Loucy (cell line): ENCODE measurements around the gene TLE3.

Experiments
- H2AFZ ChIP-seq: fragments of 200-600 bp; sonication (generic); 2 replicates; pipeline ENCODE4 v1.6.0; 2016; ENCODE audit warnings: antibody characterized with exemption, mild to moderate bottlenecking, low read length, moderate library complexity
- H3F3A ChIP-seq: fragments of 200-600 bp; 2 replicates; pipeline ENCODE4 v1.6.0; 2016; ENCODE audit warnings: antibody characterized with exemption, low read depth, mild to moderate bottlenecking
- H3K27me3 ChIP-seq: fragments of 200-600 bp; sonication (generic); 2 replicates; pipeline ENCODE4 v1.6.1; 2014; ENCODE audit warnings: low read length, mild to moderate bottlenecking; ENCODE audit not compliant: insufficient read depth, poor library complexity, severe bottlenecking
- H3K36me3 ChIP-seq: fragments of 200-600 bp; sonication (generic); 2 replicates; pipeline ENCODE4 v1.6.1; 2016; ENCODE audit warnings: low read length; ENCODE audit not compliant: insufficient read depth
- H3K4me1 ChIP-seq: fragments of 200-600 bp; sonication (generic); 2 replicates; pipeline ENCODE4 v1.5.1; 2014; ENCODE audit warnings: low read length, mild to moderate bottlenecking; ENCODE audit not compliant: insufficient read depth, poor library complexity, severe bottlenecking
- H3K4me2 ChIP-seq: fragments of 200-600 bp; sonication (generic); 2 replicates; pipeline ENCODE4 v1.6.0; 2014; ENCODE audit warnings: antibody characterized with exemption, low read length, low read depth, mild to moderate bottlenecking; ENCODE audit not compliant: poor library complexity, severe bottlenecking
- H3K4me3 ChIP-seq: fragments of 200-600 bp; sonication (generic); 2 replicates; pipeline ENCODE4 v1.5.1; 2014; ENCODE audit warnings: low read length, mild to moderate bottlenecking, mixed read lengths; ENCODE audit not compliant: poor library complexity, severe bottlenecking
- H3K79me2 ChIP-seq: fragments of 200-600 bp; sonication (generic); 2 replicates; pipeline ENCODE4 v1.6.1; 2014; ENCODE audit warnings: low read length; ENCODE audit not compliant: insufficient read depth
- H3K9ac ChIP-seq: fragments of 200-600 bp; sonication (generic); 2 replicates; pipeline ENCODE4 v1.6.0; 2014; ENCODE audit warnings: mild to moderate bottlenecking, low read depth, low read length, moderate library complexity; ENCODE audit not compliant: poor library complexity, severe bottlenecking
- H3K9me2 ChIP-seq: fragments of 200-600 bp; sonication (generic); replicated peaks from 2 replicates; pipeline ENCODE4 v1.6.1; 2016; ENCODE audit warnings: low read depth, low read length, mixed read lengths
- H3K9me3 ChIP-seq: fragments of 200-600 bp; sonication (generic); 2 replicates; pipeline ENCODE4 v1.6.1; 2014; ENCODE audit warnings: mild to moderate bottlenecking, antibody characterized with exemption, low read length, low read depth; ENCODE audit not compliant: insufficient read depth
- H4K20me1 ChIP-seq: fragments of 200-600 bp; sonication (generic); 2 replicates; pipeline ENCODE4 v1.6.0; 2014; ENCODE audit warnings: antibody characterized with exemption, low read length, mild to moderate bottlenecking; ENCODE audit not compliant: insufficient read depth, poor library complexity, severe bottlenecking
- CTCF ChIP-seq: fragments of 200-600 bp; sonication (generic); conservative IDR thresholded peaks from 2 replicates; pipeline ENCODE4 v1.5.1; 2014; ENCODE audit warnings: mild to moderate bottlenecking, antibody characterized with exemption, low read length
- EZH2phosphoT487 ChIP-seq: fragments of 200-600 bp; IDR thresholded peaks from 2 replicates; pipeline ENCODE4 v1.6.1; 2018; ENCODE audit warnings: antibody characterized with exemption, mild to moderate bottlenecking, moderate library complexity, borderline replicate concordance

TLE3 gene

GRCh38 chr15:70093481-70094319, 4.0 kb downstream of the TLE3 start:
- H3K36me3 ChIP-seq, result peaks cover 32% of the 10 kb centered on the region; the same call in 1 of the 2 replicates
- H3K4me2 ChIP-seq, result peak overlapping the region; percentile 96
- peak overlapping the region; percentile 87 for H3K4me3 ChIP-seq
- no peaks in the 10 kb centered on the region for H3K9me3 ChIP-seq
- H3F3A ChIP-seq, result no peaks in the 10 kb centered on the region; the same call in 1 of the 2 replicates
- H4K20me1 ChIP-seq, result peaks cover 77% of the 10 kb centered on the region
- H3K27me3 ChIP-seq, result no peaks in the 10 kb centered on the region
- no peak overlapping the region for H2AFZ ChIP-seq
- TF ChIP-seq CTCF (no peak), EZH2phosphoT487 (no peak)
- peak overlapping the region; percentile 93 for H3K9ac ChIP-seq
- H3K79me2 ChIP-seq, result peaks cover 91% of the 10 kb centered on the region
- no peaks in the 10 kb centered on the region for H3K9me2 ChIP-seq
- H3K4me1 ChIP-seq, result peaks cover 64% of the 10 kb centered on the region

- Histone ChIP-seq H3K27me3 (no peaks in the 10 kb centered on the region), H3K79me2 (peaks cover 94% of the 10 kb centered on the region), H4K20me1 (peaks cover 84% of the 10 kb centered on the region), H3K9me3 (no peaks in the 10 kb centered on the region), H3K36me3 (peaks cover 33% of the 10 kb centered on the region; the same call in 1 of the 2 replicates), H3K4me3 (peak overlapping the region; percentile 87), H2AFZ (no peak overlapping the region), H3K9me2 (no peaks in the 10 kb centered on the region), H3K4me2 (peak overlapping the region; percentile 96), H3F3A (no peaks in the 10 kb centered on the region; the same call in 1 of the 2 replicates), H3K4me1 (peaks cover 59% of the 10 kb centered on the region), H3K9ac (peak overlapping the region; percentile 93)
- TF ChIP-seq CTCF, result no peak
- TF ChIP-seq EZH2phosphoT487, result no peak
Observed at GRCh38 chr15:70093070-70093469, 4.6 kb downstream of the TLE3 start.

GRCh38 chr15:70092464-70093027, 5.2 kb downstream of the TLE3 start:
- peaks cover 89% of the 10 kb centered on the region for H4K20me1 ChIP-seq
- no peaks in the 10 kb centered on the region for H3K9me2 ChIP-seq
- H3K79me2 ChIP-seq, result peaks cover 99% of the 10 kb centered on the region
- peak overlapping the region; percentile 93 for H3K9ac ChIP-seq
- H2AFZ ChIP-seq, result no peak overlapping the region
- peak overlapping the region; percentile 87 for H3K4me3 ChIP-seq
- H3K4me2 ChIP-seq, result peak overlapping the region; percentile 96
- peaks cover 63% of the 10 kb centered on the region for H3K4me1 ChIP-seq
- no peaks in the 10 kb centered on the region for H3K9me3 ChIP-seq
- peaks cover 38% of the 10 kb centered on the region; the same call in 1 of the 2 replicates for H3K36me3 ChIP-seq
- TF ChIP-seq EZH2phosphoT487, result no peak
- TF ChIP-seq CTCF, result no peak
- H3K27me3 ChIP-seq, result no peaks in the 10 kb centered on the region
- no peaks in the 10 kb centered on the region for H3F3A ChIP-seq
